WTC11 (cell line): ENCODE measurements around the gene SLC17A2. TPM values are rescaled to one million over a fixed set of nuclear protein-coding genes. Genes with fewer than 3 reads are reported as not detected.

Source experiments
- ATAC-seq: fragments of 200-7000 bp; cut with Tn5 transposase; 2 replicates; pipeline ENCODE4 v1.10.0; 2021; ENCODE audit warnings: mild to moderate bottlenecking, moderate library complexity
- CTCF ChIA-PET: fragments of 300-600 bp; sonication (Branson Sonifier 250); formaldehyde crosslinking; loops from one replicate; lab custom pipeline; 2021; ENCODE audit warnings: antibody characterized with exemption; lab: Charles Lee
- POLR2A ChIA-PET: fragments of 350-600 bp; sonication (Branson Sonifier 250); formaldehyde crosslinking; loops from one replicate; lab custom pipeline; 2021; ENCODE audit warnings: antibody characterized with exemption; lab: Charles Lee
- DNase-seq: peaks from one replicate; pipeline ENCODE4 v3.0.0; 2021; ENCODE audit warnings: low spot score
- H3K27ac Mint-ChIP-seq: 2 replicates; pipeline ENCODE4 v1.8.0; 2021; ENCODE audit warnings: mixed read lengths
- H3K27me3 Mint-ChIP-seq: 2 replicates; pipeline ENCODE4 v1.8.0; 2021; ENCODE audit warnings: low read depth, mild to moderate bottlenecking, moderate library complexity, mixed read lengths
- H3K36me3 Mint-ChIP-seq: 2 replicates; pipeline ENCODE4 v1.8.0; 2021; ENCODE audit warnings: mixed read lengths
- H3K4me1 Mint-ChIP-seq: 2 replicates; pipeline ENCODE4 v1.8.0; 2022; ENCODE audit warnings: mixed read lengths
- H3K4me3 Mint-ChIP-seq: 2 replicates; pipeline ENCODE4 v1.8.0; 2021; ENCODE audit warnings: mild to moderate bottlenecking, moderate library complexity, mixed read lengths
- H3K9me3 Mint-ChIP-seq: 2 replicates; pipeline ENCODE4 v1.8.0; 2021; ENCODE audit warnings: mixed read lengths
- CREM ChIP-seq: sonication (generic); formaldehyde crosslinking; IDR thresholded peaks from 2 replicates; pipeline ENCODE4 v1.8.1; 2022; ENCODE audit warnings: mild to moderate bottlenecking, missing genetic modification reagents, moderate library complexity
- FOXJ3 ChIP-seq: sonication (generic); formaldehyde crosslinking; IDR thresholded peaks from 2 replicates; pipeline ENCODE4 v1.9.0; 2021; ENCODE audit warnings: missing genetic modification reagents, mild to moderate bottlenecking, borderline replicate concordance
- FOXK1 ChIP-seq: sonication (generic); formaldehyde crosslinking; IDR thresholded peaks from 2 replicates; pipeline ENCODE4 v1.8.0; 2022; ENCODE audit warnings: mild to moderate bottlenecking, moderate library complexity, missing genetic modification reagents
- FOXP1 ChIP-seq: sonication (generic); formaldehyde crosslinking; IDR thresholded peaks from 2 replicates; pipeline ENCODE4 v1.8.0; 2022; ENCODE audit warnings: missing genetic modification reagents, mild to moderate bottlenecking, moderate library complexity, borderline replicate concordance
- GRHL2 ChIP-seq: fragments of 250-450 bp; sonication (Bioruptor Pico); IDR thresholded peaks from 2 replicates; pipeline ENCODE4 v1.8.0; 2022; ENCODE audit warnings: mild to moderate bottlenecking, moderate library complexity; ENCODE audit not compliant: insufficient replicate concordance, severe bottlenecking
- HMGA2 ChIP-seq: fragments of 250-450 bp; sonication (Bioruptor Pico); IDR thresholded peaks from 2 replicates; pipeline ENCODE4 v1.4.0; 2021; ENCODE audit warnings: mild to moderate bottlenecking, moderate library complexity
- IRF2 ChIP-seq: sonication (generic); formaldehyde crosslinking; IDR thresholded peaks from 2 replicates; pipeline ENCODE4 v1.8.0; 2022; ENCODE audit warnings: low read depth, missing genetic modification reagents, borderline replicate concordance
- JAZF1 ChIP-seq: fragments of 250-450 bp; sonication (Bioruptor Pico); IDR thresholded peaks from 2 replicates; pipeline ENCODE4 v1.9.0; 2021; ENCODE audit warnings: moderate library complexity, mild to moderate bottlenecking, inconsistent platforms
- JUN ChIP-seq: sonication (generic); formaldehyde crosslinking; IDR thresholded peaks from 2 replicates; pipeline ENCODE4 v1.8.0; 2023; ENCODE audit warnings: mild to moderate bottlenecking, missing genetic modification reagents
- MXD4 ChIP-seq: fragments of 250-450 bp; sonication (Bioruptor Pico); IDR thresholded peaks from 2 replicates; pipeline ENCODE4 v1.8.0; 2021; ENCODE audit warnings: mild to moderate bottlenecking, moderate library complexity, borderline replicate concordance
- NR3C1 ChIP-seq: sonication (generic); formaldehyde crosslinking; conservative IDR thresholded peaks from 2 replicates; pipeline ENCODE4 v1.8.1; 2023; ENCODE audit warnings: low read depth, mild to moderate bottlenecking, missing genetic modification reagents
- OVOL2 ChIP-seq: fragments of 250-450 bp; sonication (Bioruptor Pico); IDR thresholded peaks from 2 replicates; pipeline ENCODE4 v1.9.0; 2021; ENCODE audit warnings: mild to moderate bottlenecking, borderline replicate concordance
- SMAD3 ChIP-seq: sonication (generic); formaldehyde crosslinking; IDR thresholded peaks from 2 replicates; pipeline ENCODE4 v1.8.0; 2022; ENCODE audit warnings: missing genetic modification reagents, mild to moderate bottlenecking, borderline replicate concordance
- SMAD4 ChIP-seq: sonication (generic); formaldehyde crosslinking; IDR thresholded peaks from 2 replicates; pipeline ENCODE4 v1.8.0; 2022; ENCODE audit warnings: mild to moderate bottlenecking, missing genetic modification reagents
- TEAD1 ChIP-seq: sonication (generic); formaldehyde crosslinking; IDR thresholded peaks from 2 replicates; pipeline ENCODE4 v1.8.0; 2022; ENCODE audit warnings: mild to moderate bottlenecking, missing genetic modification reagents
- ZNF121 ChIP-seq: sonication (generic); formaldehyde crosslinking; IDR thresholded peaks from 2 replicates; pipeline ENCODE4 v1.8.0; 2023; ENCODE audit warnings: missing genetic modification reagents
- ZNF396 ChIP-seq: fragments of 250-450 bp; sonication (Bioruptor Pico); IDR thresholded peaks from 2 replicates; pipeline ENCODE4 v1.8.0; 2021; ENCODE audit warnings: mild to moderate bottlenecking, moderate library complexity, borderline replicate concordance
- total RNA-seq: library from RNA; stranded (reverse); gene quantifications from 3 replicates; pipeline ENCODE4 v1.2.3, GENCODE V29; 2021
- TF ChIP-seq, protein P1 (sequence below): fragments of 200-600 bp; IDR thresholded peaks from 2 replicates; pipeline ENCODE4 v1.8.0; 2022; ENCODE audit warnings: antibody characterized with exemption
- TF ChIP-seq, protein P2 (sequence below): sonication (generic); formaldehyde crosslinking; IDR thresholded peaks from 2 replicates; pipeline ENCODE4 v1.8.1; 2022; ENCODE audit warnings: missing genetic modification reagents, borderline replicate concordance
- TF ChIP-seq, protein P3 (sequence below): sonication (generic); formaldehyde crosslinking; IDR thresholded peaks from 2 replicates; pipeline ENCODE4 v1.8.0; 2023; ENCODE audit warnings: missing genetic modification reagents
- TF ChIP-seq, protein P4 (sequence below): sonication (generic); formaldehyde crosslinking; IDR thresholded peaks from 2 replicates; pipeline ENCODE4 v1.8.1; 2023; ENCODE audit warnings: mild to moderate bottlenecking, missing genetic modification reagents
- TF ChIP-seq, protein P5 (sequence below): sonication (generic); formaldehyde crosslinking; IDR thresholded peaks from 2 replicates; pipeline ENCODE4 v1.8.1; 2023; ENCODE audit warnings: mild to moderate bottlenecking, missing genetic modification reagents
- TF ChIP-seq, protein P6 (sequence below): sonication (generic); formaldehyde crosslinking; IDR thresholded peaks from 2 replicates; pipeline ENCODE4 v1.8.0; 2023; ENCODE audit warnings: missing genetic modification reagents, mild to moderate bottlenecking, borderline replicate concordance

Gene SLC17A2
- total RNA-seq, 1 experiment from 2014 or later: not detected

DNA sequence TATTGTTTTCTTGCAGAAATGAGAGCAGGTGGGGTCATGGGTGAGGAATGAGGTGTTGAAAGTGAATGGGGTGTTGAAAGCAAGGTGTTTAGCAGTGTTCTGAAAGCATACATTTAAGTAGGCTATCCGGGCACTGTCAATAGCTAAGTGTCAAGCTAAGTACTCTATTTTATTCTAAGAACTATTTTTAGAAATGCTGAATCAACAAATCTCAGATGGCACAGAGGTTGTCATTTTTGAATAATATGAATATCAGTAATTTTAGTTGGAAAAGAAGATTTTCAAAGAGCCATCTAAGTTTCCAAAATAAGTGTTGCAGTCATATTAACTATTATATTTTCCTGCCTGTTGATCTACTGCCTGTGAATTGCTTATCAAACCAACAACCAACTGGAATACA is 34.7 kb downstream of the SLC17A2 start:
- H3K9me3 Mint-ChIP-seq: no peaks in the 10 kb centered on the region
- CTCF ChIA-PET: no interaction called here

DNA sequence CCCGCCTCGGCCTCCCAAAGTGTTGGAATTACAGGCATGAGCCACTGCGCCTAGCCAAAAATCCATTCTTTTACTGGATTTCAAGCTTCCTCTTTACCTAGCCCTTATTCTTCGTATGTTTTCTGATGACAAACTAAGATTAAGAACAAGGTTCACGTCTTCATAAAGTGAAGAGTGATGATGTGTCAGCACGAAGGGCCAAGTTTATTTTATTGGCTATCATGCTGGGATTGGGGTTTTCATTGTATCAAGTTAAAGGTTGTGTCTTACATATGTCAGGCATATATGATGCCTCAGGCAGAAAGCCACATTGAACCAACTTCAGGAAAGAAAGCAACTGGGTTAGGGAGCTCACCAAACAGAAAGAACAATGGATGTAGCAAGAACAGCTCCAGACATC is 36.7 kb downstream of the SLC17A2 start:
- no peaks in the 10 kb centered on the region for H3K27me3 Mint-ChIP-seq
- POLR2A ChIA-PET: no interaction called here
- no peak for DNase-seq
- CTCF ChIA-PET: interaction anchor here (0.9 to 1.0 kb wide), 2 partner anchors 99 to 110 kb away, joined by 3 read pairs; no protein-coding TSS in a partner anchor
- no peaks in the 10 kb centered on the region for H3K36me3 Mint-ChIP-seq
- no peak overlapping the region for H3K4me3 Mint-ChIP-seq
- ATAC-seq: no peak
- TF ChIP-seq, protein P1, sequence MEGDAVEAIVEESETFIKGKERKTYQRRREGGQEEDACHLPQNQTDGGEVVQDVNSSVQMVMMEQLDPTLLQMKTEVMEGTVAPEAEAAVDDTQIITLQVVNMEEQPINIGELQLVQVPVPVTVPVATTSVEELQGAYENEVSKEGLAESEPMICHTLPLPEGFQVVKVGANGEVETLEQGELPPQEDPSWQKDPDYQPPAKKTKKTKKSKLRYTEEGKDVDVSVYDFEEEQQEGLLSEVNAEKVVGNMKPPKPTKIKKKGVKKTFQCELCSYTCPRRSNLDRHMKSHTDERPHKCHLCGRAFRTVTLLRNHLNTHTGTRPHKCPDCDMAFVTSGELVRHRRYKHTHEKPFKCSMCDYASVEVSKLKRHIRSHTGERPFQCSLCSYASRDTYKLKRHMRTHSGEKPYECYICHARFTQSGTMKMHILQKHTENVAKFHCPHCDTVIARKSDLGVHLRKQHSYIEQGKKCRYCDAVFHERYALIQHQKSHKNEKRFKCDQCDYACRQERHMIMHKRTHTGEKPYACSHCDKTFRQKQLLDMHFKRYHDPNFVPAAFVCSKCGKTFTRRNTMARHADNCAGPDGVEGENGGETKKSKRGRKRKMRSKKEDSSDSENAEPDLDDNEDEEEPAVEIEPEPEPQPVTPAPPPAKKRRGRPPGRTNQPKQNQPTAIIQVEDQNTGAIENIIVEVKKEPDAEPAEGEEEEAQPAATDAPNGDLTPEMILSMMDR: no peak
- TF ChIP-seq, protein P2, sequence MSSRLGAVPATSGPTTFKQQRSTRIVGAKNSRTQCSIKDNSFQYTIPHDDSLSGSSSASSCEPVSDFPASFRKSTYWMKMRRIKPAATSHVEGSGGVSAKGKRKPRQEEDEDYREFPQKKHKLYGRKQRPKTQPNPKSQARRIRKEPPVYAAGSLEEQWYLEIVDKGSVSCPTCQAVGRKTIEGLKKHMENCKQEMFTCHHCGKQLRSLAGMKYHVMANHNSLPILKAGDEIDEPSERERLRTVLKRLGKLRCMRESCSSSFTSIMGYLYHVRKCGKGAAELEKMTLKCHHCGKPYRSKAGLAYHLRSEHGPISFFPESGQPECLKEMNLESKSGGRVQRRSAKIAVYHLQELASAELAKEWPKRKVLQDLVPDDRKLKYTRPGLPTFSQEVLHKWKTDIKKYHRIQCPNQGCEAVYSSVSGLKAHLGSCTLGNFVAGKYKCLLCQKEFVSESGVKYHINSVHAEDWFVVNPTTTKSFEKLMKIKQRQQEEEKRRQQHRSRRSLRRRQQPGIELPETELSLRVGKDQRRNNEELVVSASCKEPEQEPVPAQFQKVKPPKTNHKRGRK (CRISPR knock-in tag): no peak
- TF ChIP-seq FOXJ3 (CRISPR knock-in tag) (no peak), SMAD3 (CRISPR knock-in tag) (no peak), FOXK1 (CRISPR knock-in tag) (no peak), IRF2 (CRISPR knock-in tag) (no peak), GRHL2 (no peak), JAZF1 (CRISPR knock-in tag) (no peak), ZNF396 (no peak), MXD4 (CRISPR knock-in tag) (no peak), CREM (no peak), OVOL2 (no peak), SMAD4 (CRISPR knock-in tag) (no peak)
- TF ChIP-seq, protein P3, sequence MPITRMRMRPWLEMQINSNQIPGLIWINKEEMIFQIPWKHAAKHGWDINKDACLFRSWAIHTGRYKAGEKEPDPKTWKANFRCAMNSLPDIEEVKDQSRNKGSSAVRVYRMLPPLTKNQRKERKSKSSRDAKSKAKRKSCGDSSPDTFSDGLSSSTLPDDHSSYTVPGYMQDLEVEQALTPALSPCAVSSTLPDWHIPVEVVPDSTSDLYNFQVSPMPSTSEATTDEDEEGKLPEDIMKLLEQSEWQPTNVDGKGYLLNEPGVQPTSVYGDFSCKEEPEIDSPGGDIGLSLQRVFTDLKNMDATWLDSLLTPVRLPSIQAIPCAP (CRISPR knock-in tag): no peak
- TF ChIP-seq, all 79 proteins: peak for 0
- Mint-ChIP-seq H3K4me1 (peaks cover 7% of the 10 kb centered on the region), H3K27ac (no peak overlapping the region), H3K9me3 (no peaks in the 10 kb centered on the region)

More for the DNA sequence above, 34.7 kb downstream of the SLC17A2 start:
- H3K4me3 Mint-ChIP-seq: no peak overlapping the region
- TF ChIP-seq TEAD1 (CRISPR knock-in tag) (no peak), FOXP1 (CRISPR knock-in tag) (no peak), SMAD4 (CRISPR knock-in tag) (no peak), CREM (no peak), ZNF121 (CRISPR knock-in tag) (no peak)
- ATAC-seq (no peak), DNase-seq (no peak)
- H3K36me3 Mint-ChIP-seq: no peaks in the 10 kb centered on the region
- POLR2A ChIA-PET: no interaction called here
- no peak overlapping the region for H3K27ac Mint-ChIP-seq
- H3K4me1 Mint-ChIP-seq: peaks cover 22% of the 10 kb centered on the region
- no peaks in the 10 kb centered on the region for H3K27me3 Mint-ChIP-seq

DNA sequence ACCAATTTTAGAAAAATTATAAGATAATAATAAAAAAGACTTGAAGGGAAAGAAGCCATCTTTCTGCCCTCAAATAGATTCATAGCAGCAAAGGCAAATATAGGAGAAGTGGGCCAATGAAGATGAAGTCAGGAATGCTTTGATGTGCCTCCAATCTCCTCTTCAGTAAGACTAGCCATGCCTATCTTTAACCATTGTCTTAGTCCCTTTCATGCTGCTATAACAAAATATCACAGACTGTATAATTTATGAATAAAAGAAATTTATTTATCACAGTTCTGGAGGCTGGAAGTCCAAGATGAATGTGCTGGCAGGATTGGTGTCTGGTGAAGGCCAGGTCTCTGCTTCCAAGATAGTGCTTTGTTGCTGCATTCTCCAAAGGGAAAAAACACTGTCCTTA is 37.6 kb downstream of the SLC17A2 start:
- H3K4me3 Mint-ChIP-seq: no peak overlapping the region
- H3K36me3 Mint-ChIP-seq: no peaks in the 10 kb centered on the region
- H3K27me3 Mint-ChIP-seq: no peaks in the 10 kb centered on the region
- no peak overlapping the region for H3K27ac Mint-ChIP-seq
- H3K9me3 Mint-ChIP-seq: no peaks in the 10 kb centered on the region
- POLR2A ChIA-PET: no interaction called here
- DNase-seq (no peak), ATAC-seq (no peak)
- H3K4me1 Mint-ChIP-seq: no peaks in the 10 kb centered on the region
- CTCF ChIA-PET: no interaction called here
- TF ChIP-seq, protein P4, sequence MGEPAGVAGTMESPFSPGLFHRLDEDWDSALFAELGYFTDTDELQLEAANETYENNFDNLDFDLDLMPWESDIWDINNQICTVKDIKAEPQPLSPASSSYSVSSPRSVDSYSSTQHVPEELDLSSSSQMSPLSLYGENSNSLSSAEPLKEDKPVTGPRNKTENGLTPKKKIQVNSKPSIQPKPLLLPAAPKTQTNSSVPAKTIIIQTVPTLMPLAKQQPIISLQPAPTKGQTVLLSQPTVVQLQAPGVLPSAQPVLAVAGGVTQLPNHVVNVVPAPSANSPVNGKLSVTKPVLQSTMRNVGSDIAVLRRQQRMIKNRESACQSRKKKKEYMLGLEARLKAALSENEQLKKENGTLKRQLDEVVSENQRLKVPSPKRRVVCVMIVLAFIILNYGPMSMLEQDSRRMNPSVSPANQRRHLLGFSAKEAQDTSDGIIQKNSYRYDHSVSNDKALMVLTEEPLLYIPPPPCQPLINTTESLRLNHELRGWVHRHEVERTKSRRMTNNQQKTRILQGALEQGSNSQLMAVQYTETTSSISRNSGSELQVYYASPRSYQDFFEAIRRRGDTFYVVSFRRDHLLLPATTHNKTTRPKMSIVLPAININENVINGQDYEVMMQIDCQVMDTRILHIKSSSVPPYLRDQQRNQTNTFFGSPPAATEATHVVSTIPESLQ: no peak
- TF ChIP-seq HMGA2 (no peak), NR3C1 (CRISPR knock-in tag) (no peak), JUN (CRISPR knock-in tag) (no peak)
- TF ChIP-seq, protein P5, sequence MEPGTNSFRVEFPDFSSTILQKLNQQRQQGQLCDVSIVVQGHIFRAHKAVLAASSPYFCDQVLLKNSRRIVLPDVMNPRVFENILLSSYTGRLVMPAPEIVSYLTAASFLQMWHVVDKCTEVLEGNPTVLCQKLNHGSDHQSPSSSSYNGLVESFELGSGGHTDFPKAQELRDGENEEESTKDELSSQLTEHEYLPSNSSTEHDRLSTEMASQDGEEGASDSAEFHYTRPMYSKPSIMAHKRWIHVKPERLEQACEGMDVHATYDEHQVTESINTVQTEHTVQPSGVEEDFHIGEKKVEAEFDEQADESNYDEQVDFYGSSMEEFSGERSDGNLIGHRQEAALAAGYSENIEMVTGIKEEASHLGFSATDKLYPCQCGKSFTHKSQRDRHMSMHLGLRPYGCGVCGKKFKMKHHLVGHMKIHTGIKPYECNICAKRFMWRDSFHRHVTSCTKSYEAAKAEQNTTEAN: no peak
- TF ChIP-seq, protein P6, sequence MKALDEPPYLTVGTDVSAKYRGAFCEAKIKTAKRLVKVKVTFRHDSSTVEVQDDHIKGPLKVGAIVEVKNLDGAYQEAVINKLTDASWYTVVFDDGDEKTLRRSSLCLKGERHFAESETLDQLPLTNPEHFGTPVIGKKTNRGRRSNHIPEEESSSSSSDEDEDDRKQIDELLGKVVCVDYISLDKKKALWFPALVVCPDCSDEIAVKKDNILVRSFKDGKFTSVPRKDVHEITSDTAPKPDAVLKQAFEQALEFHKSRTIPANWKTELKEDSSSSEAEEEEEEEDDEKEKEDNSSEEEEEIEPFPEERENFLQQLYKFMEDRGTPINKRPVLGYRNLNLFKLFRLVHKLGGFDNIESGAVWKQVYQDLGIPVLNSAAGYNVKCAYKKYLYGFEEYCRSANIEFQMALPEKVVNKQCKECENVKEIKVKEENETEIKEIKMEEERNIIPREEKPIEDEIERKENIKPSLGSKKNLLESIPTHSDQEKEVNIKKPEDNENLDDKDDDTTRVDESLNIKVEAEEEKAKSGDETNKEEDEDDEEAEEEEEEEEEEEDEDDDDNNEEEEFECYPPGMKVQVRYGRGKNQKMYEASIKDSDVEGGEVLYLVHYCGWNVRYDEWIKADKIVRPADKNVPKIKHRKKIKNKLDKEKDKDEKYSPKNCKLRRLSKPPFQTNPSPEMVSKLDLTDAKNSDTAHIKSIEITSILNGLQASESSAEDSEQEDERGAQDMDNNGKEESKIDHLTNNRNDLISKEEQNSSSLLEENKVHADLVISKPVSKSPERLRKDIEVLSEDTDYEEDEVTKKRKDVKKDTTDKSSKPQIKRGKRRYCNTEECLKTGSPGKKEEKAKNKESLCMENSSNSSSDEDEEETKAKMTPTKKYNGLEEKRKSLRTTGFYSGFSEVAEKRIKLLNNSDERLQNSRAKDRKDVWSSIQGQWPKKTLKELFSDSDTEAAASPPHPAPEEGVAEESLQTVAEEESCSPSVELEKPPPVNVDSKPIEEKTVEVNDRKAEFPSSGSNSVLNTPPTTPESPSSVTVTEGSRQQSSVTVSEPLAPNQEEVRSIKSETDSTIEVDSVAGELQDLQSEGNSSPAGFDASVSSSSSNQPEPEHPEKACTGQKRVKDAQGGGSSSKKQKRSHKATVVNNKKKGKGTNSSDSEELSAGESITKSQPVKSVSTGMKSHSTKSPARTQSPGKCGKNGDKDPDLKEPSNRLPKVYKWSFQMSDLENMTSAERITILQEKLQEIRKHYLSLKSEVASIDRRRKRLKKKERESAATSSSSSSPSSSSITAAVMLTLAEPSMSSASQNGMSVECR: no peak
